Neural crest cell (in vitro differentiated cells): ENCODE data around the gene INS. TPM values are rescaled to one million over a fixed set of nuclear protein-coding genes. Genes with fewer than 3 reads are reported as not detected.
A peak's percentile ranks its signal among the peaks of the same experiment; 100 is the strongest.

Experiments used
- DNase-seq: peaks from one replicate; pipeline ENCODE4 v3.0.0; 2021; ENCODE audit warnings: low read depth, mixed read lengths, low spot score
- H3K27ac Mint-ChIP-seq: one replicate; pipeline ENCODE4 v1.8.0; 2021; ENCODE audit warnings: mild to moderate bottlenecking, mixed read lengths; ENCODE audit not compliant: unreplicated experiment
- H3K27me3 Mint-ChIP-seq: 2 replicates; pipeline ENCODE4 v1.8.0; 2021; ENCODE audit warnings: low read depth, mild to moderate bottlenecking, mixed read lengths
- H3K36me3 Mint-ChIP-seq: 2 replicates; pipeline ENCODE4 v1.8.0; 2021; ENCODE audit warnings: low read depth, mild to moderate bottlenecking, mixed read lengths
- H3K4me1 Mint-ChIP-seq: 2 replicates; pipeline ENCODE4 v1.8.0; 2021; ENCODE audit warnings: mixed read lengths
- H3K4me3 Mint-ChIP-seq: one replicate; pipeline ENCODE4 v1.8.0; 2021; ENCODE audit warnings: mild to moderate bottlenecking, mixed read lengths
- H3K9me3 Mint-ChIP-seq: 2 replicates; pipeline ENCODE4 v1.8.0; 2021; ENCODE audit warnings: mixed read lengths
- long read RNA-seq: library from polyadenylated mRNA; unstranded; transcript quantifications from one replicate; pipeline ENCODE4 v2.0.0, GENCODE V29; 2020
- total RNA-seq: library from RNA; stranded (reverse); gene quantifications from 2 replicates; pipeline ENCODE4 v1.2.1, GENCODE V29; 2021
- TF ChIP-seq, protein P1 (sequence below): fragments of 200-600 bp; sonication (generic); conservative IDR thresholded peaks from 2 replicates; pipeline ENCODE4 v1.5.0; 2021; ENCODE audit warnings: antibody characterized with exemption, mild to moderate bottlenecking

Gene INS
- total RNA-seq: not detected in 2 replicates
- long read RNA-seq: 0 reads

GRCh38 chr11:2160736-2161259 lies at the start of gene INS:
Gene INS, minus strand, starts transcription at chr11:2161209. Its CDS starts 238 bp downstream, at chr11:2160971.
- Mint-ChIP-seq H3K36me3 (no peaks in the 10 kb centered on the region), H3K4me1 (no peaks in the 10 kb centered on the region), H3K9me3 (no peaks in the 10 kb centered on the region), H3K27ac (no peak within 1 kb of the TSS), H3K4me3 (no peak within 1 kb of the TSS), H3K27me3 (no peaks in the 10 kb centered on the region)
- no peak for DNase-seq
- TF ChIP-seq, protein P1, sequence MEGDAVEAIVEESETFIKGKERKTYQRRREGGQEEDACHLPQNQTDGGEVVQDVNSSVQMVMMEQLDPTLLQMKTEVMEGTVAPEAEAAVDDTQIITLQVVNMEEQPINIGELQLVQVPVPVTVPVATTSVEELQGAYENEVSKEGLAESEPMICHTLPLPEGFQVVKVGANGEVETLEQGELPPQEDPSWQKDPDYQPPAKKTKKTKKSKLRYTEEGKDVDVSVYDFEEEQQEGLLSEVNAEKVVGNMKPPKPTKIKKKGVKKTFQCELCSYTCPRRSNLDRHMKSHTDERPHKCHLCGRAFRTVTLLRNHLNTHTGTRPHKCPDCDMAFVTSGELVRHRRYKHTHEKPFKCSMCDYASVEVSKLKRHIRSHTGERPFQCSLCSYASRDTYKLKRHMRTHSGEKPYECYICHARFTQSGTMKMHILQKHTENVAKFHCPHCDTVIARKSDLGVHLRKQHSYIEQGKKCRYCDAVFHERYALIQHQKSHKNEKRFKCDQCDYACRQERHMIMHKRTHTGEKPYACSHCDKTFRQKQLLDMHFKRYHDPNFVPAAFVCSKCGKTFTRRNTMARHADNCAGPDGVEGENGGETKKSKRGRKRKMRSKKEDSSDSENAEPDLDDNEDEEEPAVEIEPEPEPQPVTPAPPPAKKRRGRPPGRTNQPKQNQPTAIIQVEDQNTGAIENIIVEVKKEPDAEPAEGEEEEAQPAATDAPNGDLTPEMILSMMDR: no peak

- no peaks in the 10 kb centered on the region for H3K27me3 Mint-ChIP-seq
- H3K9me3 Mint-ChIP-seq: no peaks in the 10 kb centered on the region
- H3K36me3 Mint-ChIP-seq: no peaks in the 10 kb centered on the region
- TF ChIP-seq, protein P1: no peak
- H3K4me1 Mint-ChIP-seq: peaks cover 29% of the 10 kb centered on the region
- peak overlapping the region; percentile 91 for H3K27ac Mint-ChIP-seq
- H3K4me3 Mint-ChIP-seq: no peak overlapping the region
- DNase-seq: no peak
Measured at GRCh38 chr11:2210366-2211112, 49.5 kb upstream of the INS start.

- peak overlapping the region; percentile 43 for H3K27ac Mint-ChIP-seq
- TF ChIP-seq, protein P1: no peak
- H3K4me3 Mint-ChIP-seq: no peak overlapping the region
- peaks cover 29% of the 10 kb centered on the region for H3K4me1 Mint-ChIP-seq
- H3K27me3 Mint-ChIP-seq: no peaks in the 10 kb centered on the region
- no peaks in the 10 kb centered on the region for H3K9me3 Mint-ChIP-seq
- H3K36me3 Mint-ChIP-seq: no peaks in the 10 kb centered on the region
- DNase-seq: no peak
Measured at GRCh38 chr11:2209900-2210321, 48.9 kb upstream of the INS start.

GRCh38 chr11:2209370-2209801 lies 48.4 kb upstream of the INS start:
- Mint-ChIP-seq H3K9me3 (no peaks in the 10 kb centered on the region), H3K4me1 (peaks cover 24% of the 10 kb centered on the region), H3K27me3 (no peaks in the 10 kb centered on the region), H3K27ac (peak overlapping the region; percentile 43), H3K4me3 (no peak overlapping the region), H3K36me3 (no peaks in the 10 kb centered on the region)
- peak; percentile 1 for DNase-seq
- TF ChIP-seq, protein P1: no peak

DNA sequence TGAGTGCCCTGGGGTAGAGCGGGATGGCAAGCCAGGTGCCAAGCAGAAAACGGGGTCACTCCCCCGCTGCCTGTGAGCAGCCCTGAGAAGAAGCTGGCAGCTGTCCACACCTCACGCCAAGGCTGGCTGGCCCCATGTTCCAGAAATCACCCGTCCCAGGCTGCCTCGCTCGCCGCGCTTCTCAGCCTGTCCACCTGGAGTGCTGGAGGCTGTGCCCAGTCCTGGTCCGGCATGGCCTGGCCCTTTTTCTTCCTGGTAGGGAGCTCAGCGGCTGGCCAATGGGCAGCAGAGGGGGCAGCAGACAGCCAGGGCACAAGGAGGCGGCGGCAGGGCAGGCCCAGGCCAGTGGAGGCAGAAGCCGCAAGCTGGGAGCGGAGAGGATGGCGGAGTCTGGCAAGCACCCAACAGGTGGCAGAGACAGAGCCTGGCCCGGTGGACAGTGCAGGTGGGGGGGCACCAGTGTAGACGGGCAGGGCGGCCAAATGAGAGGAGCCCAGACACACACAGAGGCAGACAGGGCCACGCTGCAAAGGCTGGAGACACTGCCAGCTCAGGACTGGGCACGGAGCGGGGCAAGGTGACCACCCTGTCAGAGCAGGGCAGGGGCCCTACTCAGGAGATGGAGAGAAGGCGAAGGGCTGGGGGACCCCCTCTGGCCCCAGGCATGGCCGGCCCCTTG lies 47.8 kb upstream of the INS start:
- H3K36me3 Mint-ChIP-seq: no peaks in the 10 kb centered on the region
- H3K27ac Mint-ChIP-seq: no peak overlapping the region
- TF ChIP-seq, protein P1: peak; percentile 19
- DNase-seq: peak; percentile 2
- H3K27me3 Mint-ChIP-seq: no peaks in the 10 kb centered on the region
- no peak overlapping the region for H3K4me3 Mint-ChIP-seq
- H3K4me1 Mint-ChIP-seq: peaks cover 19% of the 10 kb centered on the region
- no peaks in the 10 kb centered on the region for H3K9me3 Mint-ChIP-seq
